ENCODE results near the gene MPDZ.
"Not testable (repeated sequence)": the region's sequence is repeated elsewhere in the genome, so short reads cannot be mapped to it uniquely, and the experiment has no call there.

The MPDZ gene

GRCh38 chr9:13267743-13268142 lies 11.7 kb downstream of the MPDZ start:
- peak; percentile 88 for DNase-seq

DNA sequence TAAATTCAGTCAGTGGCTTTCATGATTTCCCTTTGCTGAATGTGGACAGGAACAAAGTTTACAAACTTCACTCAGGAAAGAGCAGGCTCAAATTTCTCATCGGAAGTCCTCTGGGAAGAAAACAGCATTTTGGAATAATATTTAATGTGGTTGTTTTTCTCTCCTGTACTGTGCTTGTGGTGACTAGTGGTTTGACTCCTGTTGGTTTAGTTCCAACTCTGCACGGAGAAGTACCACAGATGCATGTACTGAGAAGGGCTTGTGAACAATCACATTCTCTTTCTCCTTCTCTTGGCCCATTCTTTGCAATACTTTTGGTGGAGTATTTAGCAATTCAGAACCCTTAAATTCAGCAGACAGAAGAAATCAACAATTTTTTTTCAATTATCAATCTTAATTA lies 13.3 kb downstream of the MPDZ start:
- no peak for DNase-seq

- DNase-seq, result peak; percentile 41
Observed at GRCh38 chr9:13264788-13265187, 14.7 kb downstream of the MPDZ start.

DNA sequence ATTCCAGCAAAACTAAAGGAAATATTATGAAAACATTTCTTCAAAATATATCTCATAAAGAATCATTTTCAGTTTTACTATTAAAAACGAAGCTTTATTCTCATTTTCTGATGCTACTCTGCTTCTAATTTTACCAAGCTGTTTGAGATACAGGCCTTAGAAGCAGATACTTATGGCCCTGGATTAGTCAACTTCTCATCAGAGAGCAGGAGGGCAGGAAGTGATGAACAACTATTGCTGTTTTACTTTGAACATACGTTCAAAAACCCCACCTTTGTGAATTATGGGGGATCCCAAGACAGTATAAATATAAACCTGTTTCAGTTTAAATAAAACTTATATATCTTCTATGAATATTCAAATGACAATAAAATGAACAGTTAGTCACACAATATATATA lies 16.0 kb downstream of the MPDZ start:
- no peak for DNase-seq

GRCh38 chr9:13252852-13253251 lies 26.6 kb downstream of the MPDZ start:
- no peak for DNase-seq

- no peak for DNase-seq
Observed at GRCh38 chr9:13244181-13244580, 35.3 kb downstream of the MPDZ start.

GRCh38 chr9:13241283-13241682 lies 38.2 kb downstream of the MPDZ start:
- no peak for DNase-seq

GRCh38 chr9:13239660-13240059 lies 39.8 kb downstream of the MPDZ start:
- DNase-seq, result no peak

DNA sequence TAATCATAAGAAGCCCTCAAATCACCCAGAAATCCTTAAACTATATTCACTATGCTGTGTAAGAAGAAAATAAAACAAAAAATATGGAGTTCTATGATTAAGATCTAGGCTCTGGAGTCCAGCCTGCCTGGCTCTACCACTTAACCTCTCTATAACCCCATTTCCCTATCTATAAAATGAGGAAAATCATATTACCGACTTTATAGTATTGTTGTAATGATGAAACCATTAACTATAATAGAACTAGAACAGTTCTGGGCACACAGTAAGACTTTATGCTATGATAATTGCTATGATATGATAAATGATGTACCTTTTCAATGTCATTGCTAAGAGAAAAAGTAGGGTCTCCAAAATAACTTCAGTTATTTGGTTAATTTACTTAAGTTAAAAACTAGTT lies 40.3 kb downstream of the MPDZ start:
- DNase-seq, result no peak

GRCh38 chr9:13234932-13235331 lies 44.6 kb downstream of the MPDZ start:
- DNase-seq, result no peak

DNA sequence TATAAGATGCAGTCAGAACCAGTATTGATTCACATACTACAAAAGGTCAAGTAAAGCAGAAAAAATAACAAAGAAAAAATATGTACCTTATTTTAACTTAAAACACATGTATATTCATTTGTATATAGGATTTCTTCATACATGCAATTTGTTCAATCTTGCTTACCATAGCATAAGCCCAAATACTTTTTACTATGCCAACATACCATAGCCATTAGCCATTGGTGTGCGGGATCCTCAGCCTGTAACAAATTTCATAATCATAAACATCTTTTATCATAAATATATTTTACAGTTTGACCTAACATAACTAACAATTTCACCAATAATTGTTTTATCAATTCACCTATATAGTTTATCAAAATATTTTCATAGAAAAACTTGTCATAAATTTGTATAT lies 51.1 kb downstream of the MPDZ start:
- no peak for DNase-seq

GRCh38 chr9:13224366-13224765 lies 55.1 kb downstream of the MPDZ start:
- no peak for DNase-seq

GRCh38 chr9:13222733-13223132 lies 56.8 kb downstream of the MPDZ start:
- DNase-seq, result not testable (repeated sequence)

- no peak for DNase-seq
Observed at GRCh38 chr9:13221741-13222140, 57.8 kb downstream of the MPDZ start.

- DNase-seq, result no peak
Observed at GRCh38 chr9:13220837-13221236, 58.7 kb downstream of the MPDZ start.

- DNase-seq, result no peak
Observed at GRCh38 chr9:13215791-13216554, 63.5 kb downstream of the MPDZ start.

GRCh38 chr9:13213998-13214397 lies 65.5 kb downstream of the MPDZ start:
- DNase-seq, result no peak

DNA sequence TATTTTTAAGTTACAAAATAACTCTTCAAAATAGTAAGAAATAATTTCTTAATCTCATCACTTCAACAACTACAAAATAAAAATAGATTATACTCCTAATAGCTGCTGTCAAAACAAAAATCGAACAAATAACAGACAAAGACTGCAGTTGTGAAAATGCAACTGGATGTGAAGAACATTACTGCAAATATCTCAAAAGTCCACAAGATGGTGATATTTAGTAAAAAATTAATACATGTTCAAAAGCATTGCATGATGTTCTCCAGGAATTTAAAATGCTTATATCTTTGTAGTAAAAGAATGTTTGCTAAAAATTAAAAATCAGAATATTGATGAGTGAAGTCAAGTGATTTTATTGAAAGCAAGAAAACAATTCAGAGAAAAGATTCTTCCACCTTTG lies 66.2 kb downstream of the MPDZ start:
- DNase-seq, result peak; percentile 23

- no peak for DNase-seq
Observed at GRCh38 chr9:13210306-13210705, 69.2 kb downstream of the MPDZ start.

DNA sequence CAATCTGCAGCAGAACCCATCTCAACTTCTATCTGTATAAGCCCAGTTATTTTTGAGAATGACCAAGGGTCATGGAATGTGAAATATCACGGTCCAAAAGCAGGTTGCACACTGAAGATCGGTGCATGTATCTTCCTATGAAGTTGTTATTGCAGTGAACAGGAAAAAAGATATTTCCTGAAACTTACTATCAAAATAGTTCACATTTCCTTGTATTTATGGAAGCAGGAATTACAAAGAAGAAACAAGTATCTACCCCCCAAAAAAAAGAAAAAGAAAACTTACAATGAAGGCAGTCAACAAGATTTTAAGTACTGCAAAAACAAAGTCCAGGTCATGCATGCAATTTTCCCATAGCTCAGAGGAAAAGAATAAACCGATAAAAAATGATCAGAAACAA lies 70.0 kb downstream of the MPDZ start:
- peak; percentile 6 for DNase-seq

DNA sequence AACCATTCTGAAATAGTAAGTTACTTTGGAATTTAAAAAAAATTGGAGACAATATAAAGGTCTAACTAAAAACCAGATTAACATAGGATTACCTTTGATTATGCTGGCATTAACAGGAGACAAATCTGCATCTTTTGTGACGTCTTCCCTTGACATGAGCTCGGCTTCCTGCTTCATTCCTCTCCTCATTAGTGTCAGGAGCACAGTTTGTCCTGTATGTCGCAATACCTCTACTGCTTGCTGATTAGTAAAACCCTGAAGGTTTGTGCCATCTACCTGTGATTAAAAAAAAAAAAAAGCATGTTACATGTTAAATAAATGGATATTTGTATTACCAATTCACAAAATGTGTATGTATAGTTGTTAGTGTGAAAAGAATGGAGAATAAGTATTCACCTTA lies 73.7 kb downstream of the MPDZ start:
- DNase-seq, result no peak

DNA sequence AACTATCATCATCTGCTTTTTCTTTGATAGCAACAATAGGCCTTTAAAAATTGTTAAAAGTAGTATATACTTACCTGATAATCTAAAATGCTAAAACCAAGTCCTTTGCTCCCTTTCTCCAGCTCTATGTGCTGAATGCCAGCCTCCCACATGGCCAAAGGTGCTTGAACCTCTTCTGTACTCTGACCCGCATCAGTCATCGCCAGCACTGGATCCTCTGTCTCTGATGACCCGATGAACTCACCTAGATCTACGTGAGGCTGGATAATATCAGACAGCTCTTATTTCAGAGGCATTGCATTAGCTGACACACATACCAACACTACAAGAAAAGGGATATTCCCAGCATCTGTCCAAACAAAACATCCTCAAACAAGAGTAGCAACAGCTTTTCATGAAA lies 89.5 kb downstream of the MPDZ start:
- no peak for DNase-seq

DNA sequence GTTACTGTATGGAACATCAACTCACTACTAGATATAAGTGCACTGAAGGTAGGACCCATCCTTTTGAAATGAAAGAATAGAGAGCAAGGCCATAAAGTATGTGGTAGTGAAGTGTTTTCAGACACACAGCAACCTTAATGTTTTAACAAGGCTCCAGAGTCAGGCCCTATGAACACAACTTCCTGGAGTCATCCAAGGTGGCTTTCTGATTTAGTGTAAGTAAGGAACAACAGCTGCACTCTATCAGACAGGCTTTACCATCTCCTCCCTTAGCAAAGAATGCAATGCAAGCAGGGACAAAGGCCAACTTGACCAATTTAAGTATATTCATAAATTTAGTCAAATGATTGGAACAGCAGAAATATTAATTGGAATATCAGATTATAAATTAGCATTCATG lies 90.1 kb downstream of the MPDZ start:
- no peak for DNase-seq

- DNase-seq, result no peak
Observed at GRCh38 chr9:13186774-13187173, 92.7 kb downstream of the MPDZ start.

DNA sequence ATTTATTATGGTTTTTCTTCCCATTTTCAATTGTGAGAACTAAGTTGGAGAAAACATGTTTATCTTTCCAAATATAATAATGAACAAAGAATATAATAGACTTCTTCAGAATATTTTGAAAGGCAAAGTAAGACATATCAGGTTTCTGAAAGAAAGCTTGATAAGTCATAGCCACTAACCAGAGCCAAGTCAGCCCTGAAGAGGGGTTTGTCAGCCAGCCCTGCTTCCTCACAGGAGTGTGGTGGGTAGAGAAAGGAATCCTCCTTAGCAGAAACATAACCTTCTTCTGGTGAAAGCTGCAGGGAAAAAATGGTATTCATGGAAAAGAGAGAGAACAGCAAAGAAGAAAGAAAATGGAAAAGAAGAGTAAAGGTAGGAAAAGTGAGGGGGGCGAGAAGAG lies 93.4 kb downstream of the MPDZ start:
- DNase-seq, result no peak

Data from EL (cell line).